Skin of body (tissue), 3 donors: ENCODE measurements around the gene AWAT1. TPM values are rescaled to one million over a fixed set of nuclear protein-coding genes. Genes with fewer than 3 reads are reported as not detected.
"Not testable (repeated sequence)": the region's sequence is repeated elsewhere in the genome, so short reads cannot be mapped to it uniquely, and the experiment has no call there.

Source experiments
- DNase-seq: peaks from one replicate; lab custom pipeline; 2025; lab: John Stamatoyannopoulos, UW
- small RNA-seq: library from RNA; depleted of rRNA; stranded (forward); fragments of <200 nt; gene quantifications from one replicate; pipeline ENCODE3, GENCODE V24; 2014; ENCODE audit warnings: low replicate concordance
- total RNA-seq: library from RNA; depleted of rRNA; stranded (reverse); fragments of >200 nt; gene quantifications from one replicate; pipeline ENCODE4 v1.2.3, GENCODE V29; 2014

The AWAT1 gene
- total RNA-seq, 1 donor from 2014 or later: 4.7 TPM

- no peak for DNase-seq
Observed at GRCh38 chrX:70260104-70260503, 25.6 kb downstream of the AWAT1 start, which contains the start of gene P2RY4. TSS of gene P2RY4 (minus strand) at chrX:70260204. CDS start at chrX:70259624, 580 bp downstream.

GRCh38 chrX:70262952-70263567 is 28.6 kb downstream of the AWAT1 start:
- DNase-seq: no peak

GRCh38 chrX:70264784-70265183 is 30.3 kb downstream of the AWAT1 start:
- DNase-seq: no peak

GRCh38 chrX:70268034-70268433 is 33.6 kb downstream of the AWAT1 start, which contains the start of gene ARR3:
TSS of gene ARR3 (plus strand) at chrX:70268334. CDS start at chrX:70269386, 1,052 bp downstream.
- no peak for DNase-seq

GRCh38 chrX:70274029-70274428 is 39.6 kb downstream of the AWAT1 start:
- not testable (repeated sequence) for DNase-seq

GRCh38 chrX:70279081-70279480 is 44.6 kb downstream of the AWAT1 start:
- DNase-seq: no peak

GRCh38 chrX:70280573-70280972 is 46.1 kb downstream of the AWAT1 start:
- no peak for DNase-seq

- DNase-seq: no peak
Observed at GRCh38 chrX:70281951-70282350, 47.5 kb downstream of the AWAT1 start, which contains the start of gene RAB41. TSS of gene RAB41 (plus strand) at chrX:70282172. CDS start at chrX:70282218, 46 bp downstream.

- DNase-seq: no peak
Observed at GRCh38 chrX:70289168-70289792, 54.8 kb downstream of the AWAT1 start.

Small RNA genes within 50 kb of the gene (small RNA-seq; reads per million reads assigned to genes)
- not detected for gene RNA5SP507

Other genes starting within 250 kb of the AWAT1 start
- gene AWAT2, start 184.7 kb upstream of the AWAT1 start, total RNA-seq: 2.5 TPM
- gene OTUD6A, start 172.2 kb upstream of the AWAT1 start, total RNA-seq: not detected
- gene IGBP1, start 101.2 kb upstream of the AWAT1 start, total RNA-seq: 59.1 TPM
- gene DGAT2L6, start 57.2 kb upstream of the AWAT1 start, total RNA-seq: 12.4 TPM
- gene P2RY4, start 25.5 kb downstream of the AWAT1 start, total RNA-seq: 0.69 TPM
- gene ARR3, start 33.7 kb downstream of the AWAT1 start, total RNA-seq: not detected
- gene RAB41, start 47.5 kb downstream of the AWAT1 start, total RNA-seq: not detected
- gene PDZD11, start 55.3 kb downstream of the AWAT1 start, total RNA-seq: 19.8 TPM
- gene KIF4A, start 55.4 kb downstream of the AWAT1 start, total RNA-seq: 5.8 TPM
- 0.30 TPM for gene GDPD2, start 188.7 kb downstream of the AWAT1 start, total RNA-seq
- gene DLG3, start 210.2 kb downstream of the AWAT1 start, total RNA-seq: 10.6 TPM